Caco-2 (cell line): ENCODE data around the gene HK3. TPM values are rescaled to one million over a fixed set of nuclear protein-coding genes. Genes with fewer than 3 reads are reported as not detected.

ENCODE experiments used
- BruUV-seq: library from RNA; stranded (reverse); fragments of 400-500 nt; replicated peaks from 2 replicates; lab custom pipeline; 2021; lab: Mats Ljungman, UMichigan
- CTCF ChIA-PET: fragments of 300-600 bp; sonication (Branson Sonifier 250); formaldehyde crosslinking; loops from one replicate; lab custom pipeline; 2022; ENCODE audit warnings: antibody characterized with exemption; lab: Charles Lee
- POLR2A ChIA-PET: fragments of 300-600 bp; sonication (Branson Sonifier 250); formaldehyde crosslinking; loops from one replicate; lab custom pipeline; 2022; ENCODE audit warnings: antibody characterized with exemption; lab: Charles Lee
- DNase-seq, 2 experiments: peaks; one replicate each; pipeline versions ENCODE4 v3.0.0 to v3.0.0-alpha.2; 2020 to 2022
- H3K27me3 ChIP-seq: replicated peaks from 2 replicates; pipeline ENCODE4 v1.6.0; 2011; ENCODE audit warnings: low read length; ENCODE audit not compliant: control insufficient read depth, insufficient read depth
- H3K36me3 ChIP-seq: 2 replicates; pipeline ENCODE4 v1.5.1; 2011; ENCODE audit warnings: low read length; ENCODE audit not compliant: control insufficient read depth, insufficient read depth
- H3K4me1 ChIP-seq: fragments of 250-450 bp; sonication (Bioruptor Pico); 2 replicates; pipeline ENCODE4 v1.5.1; 2020; ENCODE audit warnings: mild to moderate bottlenecking
- H3K4me3 ChIP-seq: 2 replicates; pipeline ENCODE4 v1.5.1; 2011; ENCODE audit warnings: low read depth, mild to moderate bottlenecking, control low read depth, low read length
- H3K9me3 ChIP-seq: fragments of 250-450 bp; sonication (Bioruptor Pico); 2 replicates; pipeline ENCODE4 v1.5.1; 2020; ENCODE audit warnings: mild to moderate bottlenecking, moderate library complexity
- H3K27ac Mint-ChIP-seq: one replicate; pipeline ENCODE4 v1.8.0; 2022; ENCODE audit warnings: mixed read lengths; ENCODE audit not compliant: unreplicated experiment
- H3K27me3 Mint-ChIP-seq: one replicate; pipeline ENCODE4 v1.8.0; 2022; ENCODE audit warnings: mixed read lengths; ENCODE audit not compliant: insufficient read depth, unreplicated experiment
- H3K36me3 Mint-ChIP-seq: one replicate; pipeline ENCODE4 v1.8.0; 2022; ENCODE audit warnings: mild to moderate bottlenecking, mixed read lengths; ENCODE audit not compliant: insufficient read depth, unreplicated experiment
- H3K4me1 Mint-ChIP-seq: one replicate; pipeline ENCODE4 v1.8.0; 2022; ENCODE audit warnings: low read depth, mixed read lengths; ENCODE audit not compliant: unreplicated experiment
- H3K4me3 Mint-ChIP-seq: one replicate; pipeline ENCODE4 v1.8.0; 2022; ENCODE audit warnings: mild to moderate bottlenecking, moderate library complexity, mixed read lengths; ENCODE audit not compliant: unreplicated experiment
- H3K9me3 Mint-ChIP-seq: one replicate; pipeline ENCODE4 v1.8.0; 2022; ENCODE audit warnings: mixed read lengths; ENCODE audit not compliant: unreplicated experiment
- intact Hi-C: fragments of 100-400 bp; cut with micrococcal nuclease; formaldehyde crosslinking; loops from one replicate; pipeline ENCODE4 v1.10.0; 2022; ENCODE audit not compliant: unreplicated experiment
- total RNA-seq: library from RNA; stranded (reverse); gene quantifications from 2 replicates; pipeline ENCODE4 v1.2.3, GENCODE V29; 2022
- TF ChIP-seq, protein P1 (sequence below), 2 experiments: fragments of 200-600 bp in 1 of 2; IDR thresholded peaks; 1 replicate in 1 of 2; 2 replicates in 1 of 2; pipeline versions ENCODE4 v1.5.1 to v1.8.0; 2011 to 2022; ENCODE audit warnings: antibody characterized with exemption in 1 of 2, control low read depth in 1 of 2, inconsistent platforms in 1 of 2, low read depth in 1 of 2, low read length in 1 of 2, mild to moderate bottlenecking in 1 of 2, moderate library complexity in 1 of 2; ENCODE audit not compliant: insufficient read depth in 1 of 2, severe bottlenecking in 1 of 2, unreplicated experiment in 1 of 2

The HK3 gene
- total RNA-seq, 1 experiment from 2014 or later: 0.29 TPM

DNA sequence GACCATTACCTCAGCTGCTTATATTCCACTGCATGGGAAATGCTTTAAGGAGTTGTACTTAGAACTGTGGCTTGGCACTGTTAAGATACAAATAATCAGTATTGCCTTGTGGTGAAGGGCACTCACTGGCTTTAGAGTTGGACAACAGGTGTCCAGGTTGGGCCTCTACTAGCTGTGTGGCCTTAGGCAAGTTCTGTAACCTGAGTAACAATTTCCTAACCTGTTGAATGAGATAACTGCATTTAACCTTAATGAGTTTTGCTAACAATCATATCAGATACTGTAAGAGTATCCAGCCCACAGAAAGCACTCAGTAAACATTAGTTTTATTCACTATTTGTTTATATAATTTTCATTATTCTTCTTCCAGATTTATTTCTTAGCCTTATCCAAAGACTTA lies 17.2 kb upstream of the HK3 start:
- H3K4me3 Mint-ChIP-seq: no peak overlapping the region
- H3K27me3 Mint-ChIP-seq: no peaks in the 10 kb centered on the region
- peaks cover 5% of the 10 kb centered on the region for H3K4me1 Mint-ChIP-seq
- POLR2A ChIA-PET: no interaction called here
- no peaks in the 10 kb centered on the region for H3K9me3 ChIP-seq
- CTCF ChIA-PET: no interaction called here
- intact Hi-C loops: no loop called here
- H3K4me1 ChIP-seq: no peaks in the 10 kb centered on the region
- TF ChIP-seq, protein P1, sequence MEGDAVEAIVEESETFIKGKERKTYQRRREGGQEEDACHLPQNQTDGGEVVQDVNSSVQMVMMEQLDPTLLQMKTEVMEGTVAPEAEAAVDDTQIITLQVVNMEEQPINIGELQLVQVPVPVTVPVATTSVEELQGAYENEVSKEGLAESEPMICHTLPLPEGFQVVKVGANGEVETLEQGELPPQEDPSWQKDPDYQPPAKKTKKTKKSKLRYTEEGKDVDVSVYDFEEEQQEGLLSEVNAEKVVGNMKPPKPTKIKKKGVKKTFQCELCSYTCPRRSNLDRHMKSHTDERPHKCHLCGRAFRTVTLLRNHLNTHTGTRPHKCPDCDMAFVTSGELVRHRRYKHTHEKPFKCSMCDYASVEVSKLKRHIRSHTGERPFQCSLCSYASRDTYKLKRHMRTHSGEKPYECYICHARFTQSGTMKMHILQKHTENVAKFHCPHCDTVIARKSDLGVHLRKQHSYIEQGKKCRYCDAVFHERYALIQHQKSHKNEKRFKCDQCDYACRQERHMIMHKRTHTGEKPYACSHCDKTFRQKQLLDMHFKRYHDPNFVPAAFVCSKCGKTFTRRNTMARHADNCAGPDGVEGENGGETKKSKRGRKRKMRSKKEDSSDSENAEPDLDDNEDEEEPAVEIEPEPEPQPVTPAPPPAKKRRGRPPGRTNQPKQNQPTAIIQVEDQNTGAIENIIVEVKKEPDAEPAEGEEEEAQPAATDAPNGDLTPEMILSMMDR (IDR thresholded peaks at IDR 0.05; ENCODE audit: insufficient read depth in 1 of 2, low read depth in 1 of 2, low read length in 1 of 2, severe bottlenecking in 1 of 2, unreplicated experiment in 1 of 2): no peak
- no peaks in the 10 kb centered on the region; the same call in 1 of the 2 replicates for H3K36me3 ChIP-seq
- H3K27ac Mint-ChIP-seq: no peak overlapping the region
- no peak for DNase-seq
- H3K27me3 ChIP-seq: no peaks in the 10 kb centered on the region
- H3K36me3 Mint-ChIP-seq: peaks cover 30% of the 10 kb centered on the region
- no peaks in the 10 kb centered on the region for H3K9me3 Mint-ChIP-seq
- BruUV-seq: no TSS peak
- no peak overlapping the region for H3K4me3 ChIP-seq

- Mint-ChIP-seq H3K36me3 (peaks cover 26% of the 10 kb centered on the region), H3K9me3 (no peaks in the 10 kb centered on the region), H3K27me3 (no peaks in the 10 kb centered on the region), H3K27ac (no peak overlapping the region), H3K4me1 (peaks cover under 1% of the 10 kb centered on the region), H3K4me3 (no peak overlapping the region)
- Histone ChIP-seq H3K27me3 (no peaks in the 10 kb centered on the region), H3K9me3 (no peaks in the 10 kb centered on the region), H3K36me3 (no peaks in the 10 kb centered on the region; the same call in 1 of the 2 replicates), H3K4me3 (no peak overlapping the region), H3K4me1 (no peaks in the 10 kb centered on the region)
- intact Hi-C loops: no loop called here
- ChIA-PET POLR2A (no interaction called here), CTCF (no interaction called here)
- TF ChIP-seq, protein P1 (IDR thresholded peaks at IDR 0.05; ENCODE audit: insufficient read depth in 1 of 2, low read depth in 1 of 2, low read length in 1 of 2, severe bottlenecking in 1 of 2, unreplicated experiment in 1 of 2): no peak
- no TSS peak for BruUV-seq
- no peak for DNase-seq
These were observed 16.8 kb upstream of the HK3 start for GRCh38 chr5:176915906-176916305.

GRCh38 chr5:176912115-176912514 lies 13.0 kb upstream of the HK3 start:
- no peaks in the 10 kb centered on the region for H3K27me3 ChIP-seq
- H3K27ac Mint-ChIP-seq: no peak overlapping the region
- no peaks in the 10 kb centered on the region for H3K9me3 ChIP-seq
- H3K4me1 ChIP-seq: peaks cover 10% of the 10 kb centered on the region; the same call in 1 of the 2 replicates
- H3K4me1 Mint-ChIP-seq: no peaks in the 10 kb centered on the region
- H3K36me3 Mint-ChIP-seq: peaks cover 29% of the 10 kb centered on the region
- intact Hi-C loops: no loop called here
- no peak overlapping the region for H3K4me3 Mint-ChIP-seq
- no peak for DNase-seq
- ChIA-PET POLR2A (no interaction called here), CTCF (interaction anchor here (0.7 kb wide), 1 partner anchor 26 kb away, joined by 4 read pairs; no protein-coding TSS in a partner anchor)
- no TSS peak for BruUV-seq
- no peaks in the 10 kb centered on the region for H3K27me3 Mint-ChIP-seq
- H3K36me3 ChIP-seq: peaks cover 1% of the 10 kb centered on the region; the same call in 1 of the 2 replicates
- TF ChIP-seq, protein P1 (IDR thresholded peaks at IDR 0.05; ENCODE audit: insufficient read depth in 1 of 2, low read depth in 1 of 2, low read length in 1 of 2, severe bottlenecking in 1 of 2, unreplicated experiment in 1 of 2): no peak
- H3K9me3 Mint-ChIP-seq: no peaks in the 10 kb centered on the region
- no peak overlapping the region for H3K4me3 ChIP-seq
